PC-3 (cell line): ENCODE data around the gene CRPPA. TPM values are rescaled to one million over a fixed set of nuclear protein-coding genes. Genes with fewer than 3 reads are reported as not detected.
"Not testable (repeated sequence)": the region's sequence is repeated elsewhere in the genome, so short reads cannot be mapped to it uniquely, and the experiment has no call there.

Experiments used
- ATAC-seq: fragments of 200-7000 bp; cut with Tn5 transposase; 2 replicates; pipeline ENCODE4 v1.9.1; 2020; ENCODE audit warnings: mild to moderate bottlenecking, moderate library complexity
- BruUV-seq: library from RNA; stranded (reverse); fragments of 400-500 nt; replicated peaks from 2 replicates; lab custom pipeline; 2021; lab: Mats Ljungman, UMichigan
- CTCF ChIA-PET: fragments of 300-600 bp; sonication (Branson Sonifier 250); formaldehyde crosslinking; loops from one replicate; lab custom pipeline; 2022; ENCODE audit warnings: antibody characterized with exemption; lab: Charles Lee
- POLR2A ChIA-PET: fragments of 300-600 bp; sonication (Branson Sonifier 250); formaldehyde crosslinking; loops from one replicate; lab custom pipeline; 2022; ENCODE audit warnings: antibody characterized with exemption; ENCODE audit not compliant: unreplicated experiment; lab: Charles Lee
- DNase-seq: peaks from one replicate; pipeline ENCODE4 v3.0.0-alpha.2; 2015
- H2AFZ ChIP-seq: fragments of 300-600 bp; sonication (generic); 2 replicates; pipeline ENCODE4 v1.6.0; 2016; ENCODE audit warnings: antibody characterized with exemption, low read length
- H3F3A ChIP-seq: fragments of 300-600 bp; sonication (generic); one replicate; pipeline ENCODE4 v1.6.0; 2017; ENCODE audit warnings: antibody characterized with exemption, low read length, control low read depth, mild to moderate bottlenecking; ENCODE audit not compliant: unreplicated experiment
- H3K27ac ChIP-seq: fragments of 300-600 bp; sonication (generic); 2 replicates; pipeline ENCODE4 v1.5.1; 2016; ENCODE audit warnings: mild to moderate bottlenecking, low read length
- H3K27me3 ChIP-seq: fragments of 300-600 bp; sonication (generic); 2 replicates; pipeline ENCODE4 v1.6.1; 2016; ENCODE audit warnings: low read length, mixed read lengths
- H3K36me3 ChIP-seq: fragments of 300-600 bp; sonication (generic); 2 replicates; pipeline ENCODE4 v1.6.1; 2016; ENCODE audit warnings: low read depth, mixed run types, low read length, mixed read lengths
- H3K4me1 ChIP-seq: fragments of 300-600 bp; sonication (generic); 2 replicates; pipeline ENCODE4 v1.5.1; 2016; ENCODE audit warnings: low read length; ENCODE audit not compliant: insufficient read depth
- H3K4me2 ChIP-seq: fragments of 300-600 bp; sonication (generic); 2 replicates; pipeline ENCODE4 v1.6.0; 2016; ENCODE audit warnings: low read length
- H3K4me3 ChIP-seq: fragments of 300-600 bp; sonication (generic); 2 replicates; pipeline ENCODE4 v1.5.1; 2016; ENCODE audit warnings: mild to moderate bottlenecking, low read length, mixed read lengths
- H3K79me2 ChIP-seq: fragments of 300-600 bp; sonication (generic); 2 replicates; pipeline ENCODE4 v1.6.1; 2017; ENCODE audit warnings: low read length, mixed read lengths
- H3K9ac ChIP-seq: fragments of 300-600 bp; sonication (generic); 2 replicates; pipeline ENCODE4 v1.6.0; 2016; ENCODE audit warnings: mild to moderate bottlenecking, low read length
- H3K9me2 ChIP-seq: fragments of 300-600 bp; sonication (generic); replicated peaks from 2 replicates; pipeline ENCODE4 v1.6.1; 2016; ENCODE audit warnings: mixed run types, low read length, mixed read lengths
- H3K9me3 ChIP-seq: fragments of 300-600 bp; sonication (generic); 2 replicates; pipeline ENCODE4 v1.6.1; 2016; ENCODE audit warnings: low read length, mixed read lengths
- H4K20me1 ChIP-seq: fragments of 300-600 bp; sonication (generic); 2 replicates; pipeline ENCODE4 v1.6.1; 2016; ENCODE audit warnings: low read length, mixed read lengths
- EZH2 ChIP-seq: fragments of 300-600 bp; sonication (generic); IDR thresholded peaks from one replicate; pipeline ENCODE4 v1.6.1; 2017; ENCODE audit warnings: antibody characterized with exemption, mild to moderate bottlenecking, low read length; ENCODE audit not compliant: unreplicated experiment
- EZH2phosphoT487 ChIP-seq: fragments of 300-600 bp; sonication (generic); IDR thresholded peaks from 2 replicates; pipeline ENCODE4 v1.6.1; 2018; ENCODE audit warnings: mild to moderate bottlenecking, antibody characterized with exemption, low read length, borderline replicate concordance
- intact Hi-C: fragments of 100-400 bp; cut with micrococcal nuclease; formaldehyde crosslinking; loops from 2 replicates; pipeline ENCODE4 v1.9.0; 2023
- total RNA-seq: library from RNA; depleted of rRNA; stranded (reverse); fragments of >200 nt; gene quantifications from 2 replicates; pipeline ENCODE4 v1.2.3, GENCODE V29; 2014
- TF ChIP-seq, protein P1 (sequence below): fragments of 300-600 bp; sonication (generic); conservative IDR thresholded peaks from 2 replicates; pipeline ENCODE4 v1.5.1; 2017; ENCODE audit warnings: antibody characterized with exemption, low read depth, mild to moderate bottlenecking, low read length

Gene CRPPA
- total RNA-seq, 1 experiment from 2014 or later, result 1.2 TPM

GRCh38 chr7:16447876-16448275 lies 26.5 kb upstream of the CRPPA start:
- ATAC-seq, result no peak
- no peaks in the 10 kb centered on the region for H3K36me3 ChIP-seq
- H3K79me2 ChIP-seq, result no peaks in the 10 kb centered on the region
- H3K4me3 ChIP-seq, result no peak overlapping the region
- DNase-seq, result no peak
- no peak overlapping the region for H3K4me2 ChIP-seq
- no peak overlapping the region for H2AFZ ChIP-seq
- BruUV-seq, result no TSS peak
- H3K9ac ChIP-seq, result no peak overlapping the region
- H3K27ac ChIP-seq, result no peak overlapping the region
- no peaks in the 10 kb centered on the region; the same call in 1 of the 2 replicates for H3K4me1 ChIP-seq
- no peaks in the 10 kb centered on the region for H3K27me3 ChIP-seq
- no peak for TF ChIP-seq EZH2phosphoT487
- no peak for TF ChIP-seq EZH2
- TF ChIP-seq, protein P1, sequence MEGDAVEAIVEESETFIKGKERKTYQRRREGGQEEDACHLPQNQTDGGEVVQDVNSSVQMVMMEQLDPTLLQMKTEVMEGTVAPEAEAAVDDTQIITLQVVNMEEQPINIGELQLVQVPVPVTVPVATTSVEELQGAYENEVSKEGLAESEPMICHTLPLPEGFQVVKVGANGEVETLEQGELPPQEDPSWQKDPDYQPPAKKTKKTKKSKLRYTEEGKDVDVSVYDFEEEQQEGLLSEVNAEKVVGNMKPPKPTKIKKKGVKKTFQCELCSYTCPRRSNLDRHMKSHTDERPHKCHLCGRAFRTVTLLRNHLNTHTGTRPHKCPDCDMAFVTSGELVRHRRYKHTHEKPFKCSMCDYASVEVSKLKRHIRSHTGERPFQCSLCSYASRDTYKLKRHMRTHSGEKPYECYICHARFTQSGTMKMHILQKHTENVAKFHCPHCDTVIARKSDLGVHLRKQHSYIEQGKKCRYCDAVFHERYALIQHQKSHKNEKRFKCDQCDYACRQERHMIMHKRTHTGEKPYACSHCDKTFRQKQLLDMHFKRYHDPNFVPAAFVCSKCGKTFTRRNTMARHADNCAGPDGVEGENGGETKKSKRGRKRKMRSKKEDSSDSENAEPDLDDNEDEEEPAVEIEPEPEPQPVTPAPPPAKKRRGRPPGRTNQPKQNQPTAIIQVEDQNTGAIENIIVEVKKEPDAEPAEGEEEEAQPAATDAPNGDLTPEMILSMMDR, result no peak
- H3F3A ChIP-seq, result no peaks in the 10 kb centered on the region
- intact Hi-C loops, result loop anchor here (5.0 kb wide), 1 partner anchor 34 kb away; no protein-coding TSS in a partner anchor
- CTCF ChIA-PET, result no interaction called here
- no peaks in the 10 kb centered on the region for H3K9me3 ChIP-seq
- H4K20me1 ChIP-seq, result no peaks in the 10 kb centered on the region
- POLR2A ChIA-PET, result no interaction called here
- H3K9me2 ChIP-seq, result no peaks in the 10 kb centered on the region

DNA sequence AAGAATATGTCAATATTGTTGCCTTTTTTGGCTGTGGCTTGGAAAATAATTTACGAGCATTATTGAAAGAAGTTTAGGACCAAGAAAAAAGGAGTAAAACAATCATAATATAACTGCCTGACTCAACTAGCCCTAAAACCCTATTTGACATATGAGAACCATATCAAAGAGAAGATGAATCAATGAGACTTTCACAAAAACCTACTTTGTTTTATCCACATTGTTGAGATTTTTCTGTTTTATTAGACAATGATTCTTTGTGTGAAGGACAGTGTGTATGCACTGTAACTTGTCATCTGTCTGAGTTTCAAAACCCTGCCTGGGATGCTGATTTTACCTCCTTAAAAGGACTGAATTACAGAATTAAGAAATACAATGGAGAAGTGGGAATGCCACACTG lies 25.2 kb upstream of the CRPPA start:
- DNase-seq (peak; percentile 16), ATAC-seq (peak; percentile 84)
- H3K4me3 ChIP-seq, result no peak overlapping the region
- no peaks in the 10 kb centered on the region for H3F3A ChIP-seq
- no TSS peak for BruUV-seq
- no peaks in the 10 kb centered on the region for H4K20me1 ChIP-seq
- H3K27ac ChIP-seq, result no peak overlapping the region
- intact Hi-C loops, result loop anchor here (5.0 kb wide), 1 partner anchor 36 kb away; no protein-coding TSS in a partner anchor
- H3K4me1 ChIP-seq, result no peaks in the 10 kb centered on the region; the same call in 1 of the 2 replicates
- H3K79me2 ChIP-seq, result no peaks in the 10 kb centered on the region
- no peaks in the 10 kb centered on the region for H3K27me3 ChIP-seq
- POLR2A ChIA-PET, result no interaction called here
- H3K36me3 ChIP-seq, result no peaks in the 10 kb centered on the region
- H2AFZ ChIP-seq, result no peak overlapping the region
- no peaks in the 10 kb centered on the region for H3K9me3 ChIP-seq
- H3K9me2 ChIP-seq, result no peaks in the 10 kb centered on the region
- no peak overlapping the region for H3K4me2 ChIP-seq
- CTCF ChIA-PET, result no interaction called here
- TF ChIP-seq EZH2phosphoT487, result no peak
- TF ChIP-seq, protein P1, result no peak
- no peak for TF ChIP-seq EZH2
- no peak overlapping the region for H3K9ac ChIP-seq

GRCh38 chr7:16443871-16444270 lies 22.5 kb upstream of the CRPPA start:
- H3K79me2 ChIP-seq, H3K36me3 ChIP-seq, H3K9me3 ChIP-seq, H3K9ac ChIP-seq, H3K4me3 ChIP-seq, H3K4me1 ChIP-seq, H4K20me1 ChIP-seq, ATAC-seq, H3K27ac ChIP-seq, H3K9me2 ChIP-seq, intact Hi-C loops, H3F3A ChIP-seq, BruUV-seq, DNase-seq, H2AFZ ChIP-seq, CTCF ChIA-PET, H3K27me3 ChIP-seq, H3K4me2 ChIP-seq: not testable (repeated sequence)
- POLR2A ChIA-PET, result interaction anchor here (0.6 kb wide), 1 partner anchor 87 kb away, joined by 3 read pairs; no protein-coding TSS in a partner anchor
